Measurements from ENCODE around the gene LCN10. TPM values are rescaled to one million over a fixed set of nuclear protein-coding genes. Genes with fewer than 3 reads are reported as not detected.

The LCN10 gene
- total and polyA plus RNA-seq, 9 of the 15 experiments (the other 6 are each of a cell fraction or from before 2014, with no cell fraction given), result 0.10 to 0.21 (median 0.14) TPM; not detected in 6

DNA sequence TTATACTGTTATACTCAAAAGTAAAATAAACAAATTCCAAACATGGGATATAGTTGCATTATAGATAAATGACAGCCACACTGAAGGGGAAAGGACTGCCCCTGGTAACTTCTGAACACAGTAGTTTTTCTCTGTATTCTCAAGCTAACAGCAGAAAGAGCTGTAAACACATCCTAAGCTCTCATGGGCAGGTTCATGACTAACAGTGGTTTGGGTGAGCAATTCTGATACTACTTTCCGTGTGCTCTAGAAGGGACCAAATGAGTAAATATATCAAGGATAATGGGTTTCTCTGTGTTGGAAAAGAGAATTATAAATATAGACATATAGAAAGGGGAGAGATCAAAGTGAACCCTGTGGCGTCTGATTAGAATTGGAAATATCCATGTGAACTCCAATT is 7.8 kb upstream of the LCN10 start:
- in situ Hi-C loops (cut with MboI), result no loop called here
- ATAC-seq, result no peak
- Histone ChIP-seq H3K36me3 (ENCODE audit: control insufficient read depth, insufficient read depth, low read length) (no peaks in the 10 kb centered on the region), H3K9me1 (ENCODE audit: control insufficient read depth, insufficient read depth, low read length) (no peaks in the 10 kb centered on the region), H3K4me3 (no peak overlapping the region), H2AFZ (ENCODE audit: low read depth, low read length) (no peak overlapping the region), H3K9ac (ENCODE audit: insufficient read depth in 1 of 2, low read depth in 2 of 2, low read length in 2 of 2) (no peak overlapping the region), H3K27me3 (ENCODE audit: control insufficient read depth in 2 of 2, insufficient read depth in 2 of 2, low read length in 2 of 2) (no peaks in the 10 kb centered on the region), H3K9me3 (replicated peaks; ENCODE audit: control insufficient read depth, insufficient read depth, low read depth, low read length) (peaks cover 8% of the 10 kb centered on the region; the same call in 1 of the 2 replicates), H3K79me2 (ENCODE audit: control insufficient read depth, insufficient read depth, low read length) (no peaks in the 10 kb centered on the region), H3K27ac (ENCODE audit: extremely low read depth, low read depth, low read length) (no peak overlapping the region), H3K4me1 (replicated peaks in 1 of 2; ENCODE audit: control insufficient read depth in 2 of 2, insufficient read depth in 2 of 2, low read length in 2 of 2) (peaks cover 4 to 61% of the 10 kb centered on the region in 2 experiments), H4K20me1 (replicated peaks; ENCODE audit: control insufficient read depth, insufficient read depth, low read length) (no peaks in the 10 kb centered on the region), H3K4me2 (ENCODE audit: insufficient read depth, low read length) (no peak overlapping the region)
- no peak for FAIRE-seq
- ChIA-PET CTCF (ENCODE audit: low intra/inter-chr PET ratio) (no interaction called here), POLR2A (interaction anchor here (1.2 to 1.8 kb wide), 2 partner anchors 11 to 23 kb away, joined by 4 to 6 read pairs; no protein-coding TSS in a partner anchor)
- intact Hi-C loops (cut with micrococcal nuclease), result no loop called here
- TF ChIP-seq CCNT2 (IDR thresholded peaks at IDR 0.05; ENCODE audit: borderline replicate concordance, extremely low read depth, insufficient read length, low read depth, low read length) (no peak), PPARD (CRISPR knock-in tag; IDR thresholded peaks at IDR 0.05) (no peak), ZNF695 (CRISPR knock-in tag; IDR thresholded peaks at IDR 0.05) (no peak), TARDBP (IDR thresholded peaks at IDR 0.05) (no peak), ZNF133 (CRISPR knock-in tag; IDR thresholded peaks at IDR 0.05) (no peak), ZNF76 (CRISPR knock-in tag; IDR thresholded peaks at IDR 0.05; ENCODE audit: borderline replicate concordance) (no peak), PHF8 (IDR thresholded peaks at IDR 0.05; ENCODE audit: borderline replicate concordance, low read length) (no peak), ETV6 (IDR thresholded peaks at IDR 0.05; ENCODE audit: borderline replicate concordance in 1 of 2, low read depth in 2 of 2, low read length in 1 of 2) (no peak), ETV6 (CRISPR knock-in tag; IDR thresholded peaks at IDR 0.05; ENCODE audit: borderline replicate concordance) (no peak), ILK (tag; IDR thresholded peaks at IDR 0.05; ENCODE audit: borderline replicate concordance, low read depth) (no peak), ETV5 (CRISPR knock-in tag; IDR thresholded peaks at IDR 0.05; ENCODE audit: low read depth) (no peak), GABPB2 (CRISPR knock-in tag; conservative IDR thresholded peaks at IDR 0.05) (no peak), MCM7 (IDR thresholded peaks at IDR 0.05) (no peak), CBX1 (IDR thresholded peaks at IDR 0.05; ENCODE audit: low read depth) (no peak), SRSF3 (IDR thresholded peaks at IDR 0.05; ENCODE audit: insufficient read depth, low read length) (no peak)
- TF ChIP-seq, protein P1, sequence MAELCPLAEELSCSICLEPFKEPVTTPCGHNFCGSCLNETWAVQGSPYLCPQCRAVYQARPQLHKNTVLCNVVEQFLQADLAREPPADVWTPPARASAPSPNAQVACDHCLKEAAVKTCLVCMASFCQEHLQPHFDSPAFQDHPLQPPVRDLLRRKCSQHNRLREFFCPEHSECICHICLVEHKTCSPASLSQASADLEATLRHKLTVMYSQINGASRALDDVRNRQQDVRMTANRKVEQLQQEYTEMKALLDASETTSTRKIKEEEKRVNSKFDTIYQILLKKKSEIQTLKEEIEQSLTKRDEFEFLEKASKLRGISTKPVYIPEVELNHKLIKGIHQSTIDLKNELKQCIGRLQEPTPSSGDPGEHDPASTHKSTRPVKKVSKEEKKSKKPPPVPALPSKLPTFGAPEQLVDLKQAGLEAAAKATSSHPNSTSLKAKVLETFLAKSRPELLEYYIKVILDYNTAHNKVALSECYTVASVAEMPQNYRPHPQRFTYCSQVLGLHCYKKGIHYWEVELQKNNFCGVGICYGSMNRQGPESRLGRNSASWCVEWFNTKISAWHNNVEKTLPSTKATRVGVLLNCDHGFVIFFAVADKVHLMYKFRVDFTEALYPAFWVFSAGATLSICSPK (IDR thresholded peaks at IDR 0.05; ENCODE audit: borderline replicate concordance), result no peak
- TF ChIP-seq, protein P2, sequence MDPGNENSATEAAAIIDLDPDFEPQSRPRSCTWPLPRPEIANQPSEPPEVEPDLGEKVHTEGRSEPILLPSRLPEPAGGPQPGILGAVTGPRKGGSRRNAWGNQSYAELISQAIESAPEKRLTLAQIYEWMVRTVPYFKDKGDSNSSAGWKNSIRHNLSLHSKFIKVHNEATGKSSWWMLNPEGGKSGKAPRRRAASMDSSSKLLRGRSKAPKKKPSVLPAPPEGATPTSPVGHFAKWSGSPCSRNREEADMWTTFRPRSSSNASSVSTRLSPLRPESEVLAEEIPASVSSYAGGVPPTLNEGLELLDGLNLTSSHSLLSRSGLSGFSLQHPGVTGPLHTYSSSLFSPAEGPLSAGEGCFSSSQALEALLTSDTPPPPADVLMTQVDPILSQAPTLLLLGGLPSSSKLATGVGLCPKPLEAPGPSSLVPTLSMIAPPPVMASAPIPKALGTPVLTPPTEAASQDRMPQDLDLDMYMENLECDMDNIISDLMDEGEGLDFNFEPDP (CRISPR knock-in tag; IDR thresholded peaks at IDR 0.05), result no peak
- TF ChIP-seq, protein P3, sequence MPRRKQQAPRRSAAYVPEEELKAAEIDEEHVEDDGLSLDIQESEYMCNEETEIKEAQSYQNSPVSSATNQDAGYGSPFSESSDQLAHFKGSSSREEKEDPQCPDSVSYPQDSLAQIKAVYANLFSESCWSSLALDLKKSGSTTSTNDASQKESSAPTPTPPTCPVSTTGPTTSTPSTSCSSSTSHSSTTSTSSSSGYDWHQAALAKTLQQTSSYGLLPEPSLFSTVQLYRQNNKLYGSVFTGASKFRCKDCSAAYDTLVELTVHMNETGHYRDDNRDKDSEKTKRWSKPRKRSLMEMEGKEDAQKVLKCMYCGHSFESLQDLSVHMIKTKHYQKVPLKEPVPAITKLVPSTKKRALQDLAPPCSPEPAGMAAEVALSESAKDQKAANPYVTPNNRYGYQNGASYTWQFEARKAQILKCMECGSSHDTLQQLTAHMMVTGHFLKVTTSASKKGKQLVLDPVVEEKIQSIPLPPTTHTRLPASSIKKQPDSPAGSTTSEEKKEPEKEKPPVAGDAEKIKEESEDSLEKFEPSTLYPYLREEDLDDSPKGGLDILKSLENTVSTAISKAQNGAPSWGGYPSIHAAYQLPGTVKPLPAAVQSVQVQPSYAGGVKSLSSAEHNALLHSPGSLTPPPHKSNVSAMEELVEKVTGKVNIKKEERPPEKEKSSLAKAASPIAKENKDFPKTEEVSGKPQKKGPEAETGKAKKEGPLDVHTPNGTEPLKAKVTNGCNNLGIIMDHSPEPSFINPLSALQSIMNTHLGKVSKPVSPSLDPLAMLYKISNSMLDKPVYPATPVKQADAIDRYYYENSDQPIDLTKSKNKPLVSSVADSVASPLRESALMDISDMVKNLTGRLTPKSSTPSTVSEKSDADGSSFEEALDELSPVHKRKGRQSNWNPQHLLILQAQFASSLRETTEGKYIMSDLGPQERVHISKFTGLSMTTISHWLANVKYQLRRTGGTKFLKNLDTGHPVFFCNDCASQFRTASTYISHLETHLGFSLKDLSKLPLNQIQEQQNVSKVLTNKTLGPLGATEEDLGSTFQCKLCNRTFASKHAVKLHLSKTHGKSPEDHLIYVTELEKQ (CRISPR knock-in tag; IDR thresholded peaks at IDR 0.05), result no peak
- WGBS (ENCODE audit: insufficient coverage, low coverage, missing lambda C conversion rate), result 18% methylated on average over 2 of the region's 2 CpGs
- no peak for DNase-seq (ENCODE audit: extremely low read depth in 1 of 4, low spot score in 3 of 4)
- BruUV-seq (replicated peaks), result no TSS peak
